Fibroblast of lung (primary cell): ENCODE results near the gene SLC25A33. TPM values are rescaled to one million over a fixed set of nuclear protein-coding genes. Genes with fewer than 3 reads are reported as not detected.

Experiments
- DNase-seq, 2 donors: peaks; one replicate each; pipeline versions ENCODE4 v3.0.0 to v3.0.0-alpha.2; 2010; ENCODE audit warnings: low read depth in 2 of 2
- H2AFZ ChIP-seq: 2 replicates; pipeline ENCODE4 v1.5.1; 2012; ENCODE audit warnings: low read length, control low read depth, inconsistent platforms
- H3K27ac ChIP-seq: 2 replicates; pipeline ENCODE4 v1.5.1; 2011; ENCODE audit warnings: low read length, control low read depth; ENCODE audit not compliant: insufficient read depth
- H3K27me3 ChIP-seq: 2 replicates; pipeline ENCODE4 v1.5.1; 2011; ENCODE audit warnings: mild to moderate bottlenecking, low read length; ENCODE audit not compliant: control insufficient read depth, insufficient read depth
- H3K36me3 ChIP-seq: 2 replicates; pipeline ENCODE4 v1.5.1; 2011; ENCODE audit warnings: low read length; ENCODE audit not compliant: control insufficient read depth, insufficient read depth
- H3K4me1 ChIP-seq: 2 replicates; pipeline ENCODE4 v1.5.1; 2011; ENCODE audit warnings: low read length; ENCODE audit not compliant: control insufficient read depth, insufficient read depth; ENCODE audit errors: extremely low read depth
- H3K4me2 ChIP-seq: 2 replicates; pipeline ENCODE4 v1.5.1; 2011; ENCODE audit warnings: low read length, control low read depth; ENCODE audit not compliant: insufficient read depth; ENCODE audit errors: extremely low read depth
- H3K4me3 ChIP-seq, 4 experiments: fragments of 200-600 bp in 1 of 4; sonication (generic) in 1 of 4; replicated peaks in 1 of 4; 2 replicates each; pipeline ENCODE4 v1.5.1; 2011 to 2016; ENCODE audit warnings: low read length in 4 of 4, low read depth in 3 of 4, mild to moderate bottlenecking in 3 of 4, control low read depth in 2 of 4, inconsistent platforms in 1 of 4, mixed read lengths in 1 of 4; ENCODE audit not compliant: insufficient read depth in 1 of 4; ENCODE audit errors: control extremely low read depth in 1 of 4
- H3K79me2 ChIP-seq: 2 replicates; pipeline ENCODE4 v1.5.1; 2012; ENCODE audit warnings: mild to moderate bottlenecking, low read length, inconsistent platforms; ENCODE audit not compliant: control insufficient read depth, insufficient read depth
- H3K9ac ChIP-seq: 2 replicates; pipeline ENCODE4 v1.5.1; 2011; ENCODE audit warnings: mild to moderate bottlenecking, low read length, control low read depth; ENCODE audit not compliant: insufficient read depth
- H3K9me3 ChIP-seq: 2 replicates; pipeline ENCODE4 v1.5.1; 2012; ENCODE audit warnings: low read depth, low read length; ENCODE audit not compliant: control insufficient read depth, insufficient read depth
- H4K20me1 ChIP-seq: 2 replicates; pipeline ENCODE4 v1.5.1; 2011; ENCODE audit warnings: low read length; ENCODE audit not compliant: control insufficient read depth, insufficient read depth; ENCODE audit errors: extremely low read depth
- CTCF ChIP-seq, 2 donors: IDR thresholded peaks in 1 of 2; conservative IDR thresholded peaks in 1 of 2; 1 replicate in 1 of 2; 2 replicates in 1 of 2; pipeline ENCODE4 v1.5.1; 2011 to 2012; ENCODE audit warnings: low read length in 2 of 2, control low read depth in 1 of 2, inconsistent platforms in 1 of 2, low read depth in 1 of 2, mild to moderate bottlenecking in 1 of 2
- EZH2 ChIP-seq: IDR thresholded peaks from 2 replicates; pipeline ENCODE4 v1.5.1; 2012; ENCODE audit warnings: low read length, control low read depth, mild to moderate bottlenecking; ENCODE audit errors: missing control alignments
- polyA plus RNA-seq, 2 donors: library from polyadenylated mRNA; depleted of rRNA in 1 of 2; stranded (reverse) in 1 of 2; unstranded in 1 of 2; fragments of >200 nt; gene quantifications; 2 replicates each; pipeline ENCODE4 v1.2.1, GENCODE V29; 2011 to 2012; ENCODE audit warnings: missing spikeins in 1 of 2
- total RNA-seq: library from RNA; depleted of rRNA; stranded (reverse); fragments of >200 nt; gene quantifications from 2 replicates; pipeline ENCODE4 v1.2.1, GENCODE V29; 2014

SLC25A33 gene
- total and polyA plus RNA-seq, 2 donors (not counting 1 experiment from before 2014, with no cell fraction given): 3.5 to 4.8 TPM

GRCh38 chr1:9591669-9592509 is 52.6 kb downstream of the SLC25A33 start:
- Histone ChIP-seq H3K27ac (no peak overlapping the region), H3K4me2 (no peak overlapping the region), H3K36me3 (peaks cover 2% of the 10 kb centered on the region), H3K79me2 (peaks cover 45% of the 10 kb centered on the region), H3K4me3 (no peak overlapping the region), H3K9me3 (no peaks in the 10 kb centered on the region), H4K20me1 (no peaks in the 10 kb centered on the region), H2AFZ (no peak overlapping the region), H3K9ac (no peak overlapping the region), H3K27me3 (no peaks in the 10 kb centered on the region), H3K4me1 (peaks cover 14% of the 10 kb centered on the region)
- DNase-seq: no peak
- no peak for TF ChIP-seq CTCF (conservative IDR thresholded peaks at IDR 0.05 in 1 of 2, IDR thresholded peaks at IDR 0.05 in 1 of 2; ENCODE audit: low read depth in 1 of 2, low read length in 2 of 2)
- no peak for TF ChIP-seq EZH2

GRCh38 chr1:9592510-9593075 is 53.3 kb downstream of the SLC25A33 start:
- Histone ChIP-seq H3K4me1 (peaks cover 14% of the 10 kb centered on the region), H3K27ac (peak overlapping the region; percentile 67), H3K36me3 (peaks cover 4% of the 10 kb centered on the region), H3K4me3 (no peak overlapping the region), H2AFZ (no peak overlapping the region), H3K79me2 (peaks cover 45% of the 10 kb centered on the region), H3K4me2 (no peak overlapping the region), H3K9ac (no peak overlapping the region), H3K9me3 (no peaks in the 10 kb centered on the region), H3K27me3 (no peaks in the 10 kb centered on the region), H4K20me1 (no peaks in the 10 kb centered on the region)
- DNase-seq: no peak
- no peak for TF ChIP-seq CTCF (conservative IDR thresholded peaks at IDR 0.05 in 1 of 2, IDR thresholded peaks at IDR 0.05 in 1 of 2; ENCODE audit: low read depth in 1 of 2, low read length in 2 of 2)
- TF ChIP-seq EZH2: no peak

GRCh38 chr1:9593147-9593491 is 53.9 kb downstream of the SLC25A33 start:
- no peak for DNase-seq
- H3K4me3 ChIP-seq: no peak overlapping the region
- peaks cover 4% of the 10 kb centered on the region for H3K36me3 ChIP-seq
- H3K27me3 ChIP-seq: no peaks in the 10 kb centered on the region
- peaks cover 13% of the 10 kb centered on the region for H3K4me1 ChIP-seq
- H2AFZ ChIP-seq: no peak overlapping the region
- TF ChIP-seq CTCF (conservative IDR thresholded peaks at IDR 0.05 in 1 of 2, IDR thresholded peaks at IDR 0.05 in 1 of 2; ENCODE audit: low read depth in 1 of 2, low read length in 2 of 2) (no peak), EZH2 (no peak)
- H3K27ac ChIP-seq: peak overlapping the region; percentile 67
- H3K4me2 ChIP-seq: peak overlapping the region; percentile 13
- no peaks in the 10 kb centered on the region for H4K20me1 ChIP-seq
- H3K9ac ChIP-seq: peak overlapping the region; percentile 23
- H3K9me3 ChIP-seq: no peaks in the 10 kb centered on the region
- H3K79me2 ChIP-seq: peaks cover 45% of the 10 kb centered on the region
